Measurements from ENCODE around the gene EHMT1.

EHMT1 gene

GRCh38 chr9:137744632-137745183, 125.9 kb downstream of the EHMT1 start:
- DNase-seq, result no peak

- peak; percentile 14 for DNase-seq
These were observed 126.8 kb downstream of the EHMT1 start for GRCh38 chr9:137745541-137745991.

GRCh38 chr9:137748311-137748710, 129.5 kb downstream of the EHMT1 start:
- DNase-seq, result no peak

GRCh38 chr9:137748741-137749140, 129.9 kb downstream of the EHMT1 start:
- no peak for DNase-seq

- no peak for DNase-seq
These were observed 130.7 kb downstream of the EHMT1 start for GRCh38 chr9:137749511-137749910.

- no peak for DNase-seq
These were observed 131.2 kb downstream of the EHMT1 start for GRCh38 chr9:137750007-137750406.

GRCh38 chr9:137750566-137750965, 131.8 kb downstream of the EHMT1 start:
- no peak for DNase-seq

GRCh38 chr9:137751616-137752015, 132.8 kb downstream of the EHMT1 start:
- no peak for DNase-seq

- DNase-seq, result no peak
These were observed 133.6 kb downstream of the EHMT1 start for GRCh38 chr9:137752426-137752825.

GRCh38 chr9:137753192-137753765, 134.5 kb downstream of the EHMT1 start:
- DNase-seq, result no peak

GRCh38 chr9:137755261-137755927, 136.6 kb downstream of the EHMT1 start:
- no peak for DNase-seq

- DNase-seq, result no peak
These were observed 137.4 kb downstream of the EHMT1 start for GRCh38 chr9:137756045-137756744.

GRCh38 chr9:137757139-137757538, 138.3 kb downstream of the EHMT1 start:
- DNase-seq, result no peak

- DNase-seq, result no peak
These were observed 138.8 kb downstream of the EHMT1 start for GRCh38 chr9:137757613-137758029.

GRCh38 chr9:137758067-137758466, 139.3 kb downstream of the EHMT1 start:
- no peak for DNase-seq

GRCh38 chr9:137759117-137759516, 140.3 kb downstream of the EHMT1 start:
- no peak for DNase-seq

GRCh38 chr9:137759649-137760321, 141.0 kb downstream of the EHMT1 start:
- DNase-seq, result peak; percentile 9

- no peak for DNase-seq
These were observed 141.6 kb downstream of the EHMT1 start for GRCh38 chr9:137760426-137760825.

GRCh38 chr9:137761032-137761431, 142.2 kb downstream of the EHMT1 start:
- no peak for DNase-seq

GRCh38 chr9:137761793-137762192, 143.0 kb downstream of the EHMT1 start:
- DNase-seq, result no peak

- DNase-seq, result no peak
These were observed 143.7 kb downstream of the EHMT1 start for GRCh38 chr9:137762414-137763061.

- DNase-seq, result no peak
These were observed 144.6 kb downstream of the EHMT1 start for GRCh38 chr9:137763271-137763955.
